GM23338 (cell line): ENCODE data around the gene UCN2. TPM values are rescaled to one million over a fixed set of nuclear protein-coding genes. Genes with fewer than 3 reads are reported as not detected.

Experiments used
- ATAC-seq: fragments of 200-7000 bp; cut with Tn5 transposase; 3 replicates; pipeline ENCODE4 v1.9.1; 2020
- DNase-seq: peaks from one replicate; pipeline ENCODE4 v3.0.0-alpha.2; 2015; ENCODE audit warnings: low spot score
- H2AFZ ChIP-seq: fragments of 200-600 bp; sonication (generic); 2 replicates; pipeline ENCODE4 v1.8.0; 2016; ENCODE audit warnings: antibody characterized with exemption, mild to moderate bottlenecking, moderate library complexity
- H3F3A ChIP-seq: fragments of 200-600 bp; sonication (generic); replicated peaks from 2 replicates; pipeline ENCODE4 v1.8.0; 2017; ENCODE audit warnings: antibody characterized with exemption, mixed run types, low read depth
- H3K27ac ChIP-seq: fragments of 200-600 bp; sonication (generic); 2 replicates; pipeline ENCODE4 v1.6.1; 2016; ENCODE audit warnings: low read depth
- H3K27me3 ChIP-seq: fragments of 200-600 bp; sonication (generic); 2 replicates; pipeline ENCODE4 v1.8.0; 2016; ENCODE audit warnings: mild to moderate bottlenecking, mixed run types, moderate library complexity; ENCODE audit not compliant: insufficient read depth
- H3K36me3 ChIP-seq: fragments of 200-600 bp; sonication (generic); 2 replicates; pipeline ENCODE4 v1.8.0; 2016; ENCODE audit warnings: mild to moderate bottlenecking; ENCODE audit not compliant: insufficient read depth
- H3K4me1 ChIP-seq: fragments of 200-600 bp; sonication (generic); 2 replicates; pipeline ENCODE4 v1.8.0; 2016; ENCODE audit warnings: mild to moderate bottlenecking, moderate library complexity; ENCODE audit not compliant: insufficient read depth
- H3K4me2 ChIP-seq: fragments of 200-600 bp; sonication (generic); 2 replicates; pipeline ENCODE4 v1.7.1; 2017; ENCODE audit warnings: mixed run types
- H3K4me3 ChIP-seq: fragments of 200-600 bp; sonication (generic); 2 replicates; pipeline ENCODE4 v1.6.1; 2016; ENCODE audit warnings: mixed run types
- H3K79me2 ChIP-seq: fragments of 200-600 bp; sonication (generic); replicated peaks from 2 replicates; pipeline ENCODE4 v1.8.0; 2017; ENCODE audit warnings: mild to moderate bottlenecking; ENCODE audit not compliant: insufficient read depth
- H3K9me2 ChIP-seq: fragments of 200-600 bp; sonication (generic); 2 replicates; pipeline ENCODE4 v1.8.0; 2017; ENCODE audit not compliant: insufficient read depth
- H4K20me1 ChIP-seq: fragments of 200-600 bp; sonication (generic); replicated peaks from 2 replicates; pipeline ENCODE4 v1.8.0; 2017; ENCODE audit warnings: mild to moderate bottlenecking; ENCODE audit not compliant: insufficient read depth
- H3K27ac Mint-ChIP-seq: 2 replicates; pipeline ENCODE4 v1.8.0; 2020; ENCODE audit warnings: inconsistent platforms, mild to moderate bottlenecking, moderate library complexity, mixed read lengths
- H3K27me3 Mint-ChIP-seq: 3 replicates; pipeline ENCODE4 v1.8.0; 2022; ENCODE audit warnings: low read depth, mild to moderate bottlenecking, moderate library complexity, mixed read lengths, inconsistent platforms; ENCODE audit not compliant: insufficient read depth, poor library complexity
- H3K36me3 Mint-ChIP-seq: 3 replicates; pipeline ENCODE4 v1.8.0; 2021; ENCODE audit warnings: low read depth, mild to moderate bottlenecking, inconsistent platforms, moderate library complexity, mixed read lengths
- H3K4me1 Mint-ChIP-seq: 3 replicates; pipeline ENCODE4 v1.8.0; 2020; ENCODE audit warnings: mild to moderate bottlenecking, inconsistent platforms, mixed read lengths
- H3K4me3 Mint-ChIP-seq: 3 replicates; pipeline ENCODE4 v1.8.0; 2021; ENCODE audit warnings: moderate library complexity, mild to moderate bottlenecking, inconsistent platforms, mixed read lengths
- H3K9me3 Mint-ChIP-seq: 3 replicates; pipeline ENCODE4 v1.8.0; 2020; ENCODE audit warnings: moderate library complexity, mild to moderate bottlenecking, inconsistent platforms, mixed read lengths
- CTCF ChIP-seq, 2 experiments: fragments of 200-600 bp in 1 of 2; sonication (generic) in 1 of 2; conservative IDR thresholded peaks; 2 replicates each; pipeline versions ENCODE4 v1.5.1 to v1.6.1; 2016 to 2017; ENCODE audit warnings: antibody characterized with exemption in 2 of 2, low read depth in 2 of 2, mild to moderate bottlenecking in 2 of 2, moderate library complexity in 1 of 2
- ETS1 ChIP-seq: IDR thresholded peaks from 2 replicates; pipeline ENCODE4 v1.6.1; 2016; ENCODE audit warnings: antibody characterized with exemption
- EZH2 ChIP-seq: fragments of 200-600 bp; sonication (generic); IDR thresholded peaks from one replicate; pipeline ENCODE4 v1.8.0; 2017; ENCODE audit warnings: antibody characterized with exemption, mild to moderate bottlenecking, low read depth; ENCODE audit not compliant: unreplicated experiment
- EZH2phosphoT487 ChIP-seq: fragments of 200-600 bp; sonication (generic); IDR thresholded peaks from one replicate; pipeline ENCODE4 v1.8.1; 2018; ENCODE audit warnings: antibody characterized with exemption; ENCODE audit not compliant: unreplicated experiment
- JUNB ChIP-seq: IDR thresholded peaks from one replicate; pipeline ENCODE4 v1.6.1; 2016; ENCODE audit warnings: antibody characterized with exemption; ENCODE audit not compliant: unreplicated experiment
- NANOG ChIP-seq: IDR thresholded peaks from 2 replicates; pipeline ENCODE4 v1.6.1; 2016; ENCODE audit warnings: antibody characterized with exemption, borderline replicate concordance
- POLR2AphosphoS5 ChIP-seq: IDR thresholded peaks from 2 replicates; pipeline ENCODE4 v1.6.1; 2016; ENCODE audit warnings: antibody characterized with exemption, low read depth
- ZNF331 ChIP-seq: fragments of 250-450 bp; sonication (Bioruptor Pico); IDR thresholded peaks from 2 replicates; pipeline ENCODE4 v1.5.0; 2020; ENCODE audit warnings: low read depth, mild to moderate bottlenecking, moderate library complexity
- ZNF462 ChIP-seq: fragments of 250-450 bp; sonication (Bioruptor Pico); IDR thresholded peaks from 2 replicates; pipeline ENCODE4 v1.5.0; 2020; ENCODE audit warnings: mild to moderate bottlenecking, moderate library complexity
- polyA plus RNA-seq: library from polyadenylated mRNA; unstranded; fragments of >200 nt; fragmentation: Nextera tagmentation; extraction: Ambion mirVana; gene quantifications from 2 replicates; pipeline ENCODE4 v1.2.1, GENCODE V29; 2016
- total RNA-seq: library from RNA; depleted of rRNA; stranded (reverse); fragments of >200 nt; shearing (Covaris generic); gene quantifications from 2 replicates; pipeline ENCODE4 v1.2.3, GENCODE V29; 2014

UCN2 gene
- total and polyA plus RNA-seq, 2 experiments from 2014 or later: 0.17 TPM; not detected in 1

GRCh38 chr3:48558493-48559134, 5.0 kb downstream of the UCN2 start (continued):
- no peak for TF ChIP-seq ETS1
- no peak for TF ChIP-seq EZH2phosphoT487
- TF ChIP-seq JUNB: no peak
- TF ChIP-seq EZH2: no peak
- no peak for TF ChIP-seq NANOG

GRCh38 chr3:48556796-48557626, 6.6 kb downstream of the UCN2 start, which contains the start of gene PFKFB4:
Gene PFKFB4 (minus strand): TSS chr3:48556803. CDS start chr3:48556777, 26 bp downstream.
- H3K9me2 ChIP-seq: no peaks in the 10 kb centered on the region
- no peaks in the 10 kb centered on the region for H3K27me3 ChIP-seq
- no peaks in the 10 kb centered on the region for H4K20me1 ChIP-seq
- peak within 1 kb of the TSS; percentile 91 for H3K4me2 ChIP-seq
- H2AFZ ChIP-seq: peak within 1 kb of the TSS; percentile 83; the same call in 1 of the 2 replicates
- Mint-ChIP-seq H3K4me1 (peaks cover 46% of the 10 kb centered on the region), H3K9me3 (no peaks in the 10 kb centered on the region; the same call in 2 of the 3 replicates), H3K36me3 (no peaks in the 10 kb centered on the region; the same call in 2 of the 3 replicates), H3K27ac (peak within 1 kb of the TSS; percentile 94), H3K4me3 (peak within 1 kb of the TSS; percentile 86), H3K27me3 (peaks cover 16% of the 10 kb centered on the region)
- no peaks in the 10 kb centered on the region for H3K36me3 ChIP-seq
- peak; percentile 100 for DNase-seq
- peaks cover 11% of the 10 kb centered on the region for H3F3A ChIP-seq
- H3K4me1 ChIP-seq: peaks cover 25% of the 10 kb centered on the region
- peak; percentile 77 for ATAC-seq
- peak within 1 kb of the TSS; percentile 73 for H3K4me3 ChIP-seq
- H3K79me2 ChIP-seq: peaks cover 26% of the 10 kb centered on the region
- peak within 1 kb of the TSS; percentile 93 for H3K27ac ChIP-seq
- TF ChIP-seq POLR2AphosphoS5 (peak; percentile 92), NANOG (no peak), CTCF (conservative IDR thresholded peaks at IDR 0.05; ENCODE audit: low read depth in 2 of 2) (0 out of 4 replicates have a peak, but pooled peaks of 1 of the 2 experiments have one; percentile 11), ZNF331 (no peak), ETS1 (0 out of 2 replicates have a peak, but pooled peaks have one; percentile 19), EZH2phosphoT487 (no peak), ZNF462 (CRISPR knock-in tag) (no peak), EZH2 (no peak)
